Breast epithelium (tissue), 3 donors: Measurements from ENCODE around the gene GFRA4.

Source experiments
- CTCF ChIP-seq, 3 donors: fragments of 450-650 bp; IDR thresholded peaks; one replicate each; pipeline ENCODE4 v1.5.1; 2016 to 2017; ENCODE audit warnings: antibody characterized with exemption in 3 of 3, mild to moderate bottlenecking in 3 of 3, moderate library complexity in 3 of 3
- POLR2A ChIP-seq: fragments of 450-650 bp; IDR thresholded peaks from one replicate; pipeline ENCODE4 v1.6.1; 2016; ENCODE audit warnings: antibody characterized with exemption, mild to moderate bottlenecking, moderate library complexity
- POLR2AphosphoS5 ChIP-seq, 3 donors: sonication (generic); formaldehyde crosslinking; IDR thresholded peaks; one replicate each; pipeline ENCODE4 v1.6.1; 2017; ENCODE audit warnings: antibody characterized with exemption in 3 of 3

- TF ChIP-seq CTCF (IDR thresholded peaks at IDR 0.05) (no peak), POLR2AphosphoS5 (IDR thresholded peaks at IDR 0.05) (no peak), POLR2A (no peak)
Measured at GRCh38 chr20:3696200-3696599, 33.0 kb upstream of the GFRA4 start.
